ENCODE measurements around the gene MAP2K3.
"Not testable (repeated sequence)": the region's sequence is repeated elsewhere in the genome, so short reads cannot be mapped to it uniquely, and the experiment has no call there.

The MAP2K3 gene

DNA sequence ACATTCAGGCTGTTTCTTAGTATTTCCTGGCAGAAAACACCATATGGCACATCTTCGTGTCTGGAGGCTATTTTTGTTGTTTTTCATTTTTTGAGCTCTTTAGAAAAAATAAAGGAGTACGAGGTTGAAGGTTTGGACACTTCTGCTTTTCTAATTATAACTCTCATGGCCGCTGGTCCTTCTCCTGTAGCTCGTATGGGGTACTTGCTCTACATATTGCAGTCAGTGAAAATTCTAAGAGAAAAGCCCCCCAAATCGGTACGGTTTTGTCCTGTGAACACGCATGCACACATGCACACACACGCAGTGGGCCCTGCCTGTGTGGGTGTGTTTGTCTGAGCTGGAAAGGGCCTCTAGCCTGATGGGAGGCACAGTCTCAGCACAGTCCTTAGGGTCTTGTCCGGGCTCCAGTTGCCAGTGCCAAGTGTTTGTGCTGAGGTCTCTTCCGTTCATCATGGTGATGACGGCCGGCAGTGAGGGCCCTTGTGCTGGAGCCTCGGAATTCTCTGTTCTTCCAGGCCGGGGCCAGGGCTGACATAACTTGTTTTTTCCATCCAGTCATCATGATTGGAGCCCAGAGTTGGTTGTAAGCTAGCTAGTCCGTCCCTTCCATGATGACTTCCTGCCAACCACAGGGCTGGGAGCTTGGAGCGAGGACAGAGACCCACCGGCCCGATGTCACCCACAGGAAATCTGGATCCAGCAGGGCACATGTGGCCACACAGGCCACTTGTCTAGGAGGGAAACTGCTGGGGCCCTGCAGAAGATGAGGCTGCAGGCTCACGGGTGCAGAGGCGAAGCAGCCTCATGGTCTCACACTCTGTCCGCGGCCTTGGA, 26.5 kb downstream of the MAP2K3 start:
- not testable (repeated sequence) for DNase-seq (ENCODE audit: low spot score)

DNA sequence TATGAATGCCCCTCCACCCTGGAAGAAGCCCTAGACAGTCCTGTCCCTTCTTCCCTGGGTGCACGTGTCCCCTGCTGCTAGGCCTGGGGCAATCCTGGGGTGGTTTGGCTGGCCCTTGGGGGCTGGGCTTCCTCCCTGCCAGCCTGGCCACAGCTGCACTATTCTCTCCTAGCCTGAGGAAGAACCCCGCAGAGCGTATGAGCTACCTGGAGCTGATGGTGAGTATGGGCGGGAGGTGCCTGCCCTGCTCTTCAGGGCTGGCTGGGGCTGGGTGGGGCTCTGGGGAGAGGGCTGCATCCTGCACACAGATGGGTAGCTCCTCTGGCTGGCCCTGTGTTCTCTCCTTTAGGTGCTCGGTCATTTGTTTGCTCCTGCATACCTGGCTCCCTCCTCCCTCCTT, 28.8 kb downstream of the MAP2K3 start:
- DNase-seq (ENCODE audit: low spot score): no peak

DNA sequence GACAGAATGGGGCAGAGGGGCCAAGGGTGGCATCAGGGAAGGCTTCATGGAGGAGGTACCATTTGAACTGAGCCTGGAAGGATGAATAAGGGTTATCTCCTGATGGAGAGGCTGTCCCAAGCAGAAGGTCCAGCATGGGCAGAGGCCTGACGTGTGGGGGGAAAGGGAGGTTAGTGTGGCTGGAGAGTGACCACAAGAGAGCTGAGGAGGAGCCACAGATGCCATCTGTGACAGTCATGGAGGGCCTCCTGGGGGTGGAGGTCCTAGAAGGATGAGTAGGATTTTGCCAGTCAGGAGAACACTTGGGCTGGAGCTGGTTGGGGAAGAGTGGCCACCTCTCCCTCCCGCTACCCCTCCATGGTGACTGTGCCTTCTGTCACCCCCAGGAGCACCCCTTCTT, 29.2 kb downstream of the MAP2K3 start:
- DNase-seq (ENCODE audit: low spot score): not testable (repeated sequence)

- DNase-seq (ENCODE audit: low spot score): peak; percentile 44
Observed at GRCh38 chr17:21314261-21314664, 29.8 kb downstream of the MAP2K3 start.

DNA sequence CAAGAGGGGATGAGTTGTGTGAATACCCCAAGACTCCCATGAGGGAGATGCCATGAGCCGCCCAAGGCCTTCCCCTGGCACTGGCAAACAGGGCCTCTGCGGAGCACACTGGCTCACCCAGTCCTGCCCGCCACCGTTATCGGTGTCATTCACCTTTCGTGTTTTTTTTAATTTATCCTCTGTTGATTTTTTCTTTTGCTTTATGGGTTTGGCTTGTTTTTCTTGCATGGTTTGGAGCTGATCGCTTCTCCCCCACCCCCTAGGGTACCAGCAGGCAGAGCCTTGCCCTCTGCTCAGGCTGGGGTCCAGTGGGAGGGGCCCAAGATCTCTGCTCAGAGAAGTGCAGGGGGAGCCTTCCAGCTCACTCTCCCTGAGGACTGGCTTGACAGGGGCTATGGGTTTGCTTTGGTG, 30.2 kb downstream of the MAP2K3 start:
- DNase-seq (ENCODE audit: low spot score): peak; percentile 38

DNA sequence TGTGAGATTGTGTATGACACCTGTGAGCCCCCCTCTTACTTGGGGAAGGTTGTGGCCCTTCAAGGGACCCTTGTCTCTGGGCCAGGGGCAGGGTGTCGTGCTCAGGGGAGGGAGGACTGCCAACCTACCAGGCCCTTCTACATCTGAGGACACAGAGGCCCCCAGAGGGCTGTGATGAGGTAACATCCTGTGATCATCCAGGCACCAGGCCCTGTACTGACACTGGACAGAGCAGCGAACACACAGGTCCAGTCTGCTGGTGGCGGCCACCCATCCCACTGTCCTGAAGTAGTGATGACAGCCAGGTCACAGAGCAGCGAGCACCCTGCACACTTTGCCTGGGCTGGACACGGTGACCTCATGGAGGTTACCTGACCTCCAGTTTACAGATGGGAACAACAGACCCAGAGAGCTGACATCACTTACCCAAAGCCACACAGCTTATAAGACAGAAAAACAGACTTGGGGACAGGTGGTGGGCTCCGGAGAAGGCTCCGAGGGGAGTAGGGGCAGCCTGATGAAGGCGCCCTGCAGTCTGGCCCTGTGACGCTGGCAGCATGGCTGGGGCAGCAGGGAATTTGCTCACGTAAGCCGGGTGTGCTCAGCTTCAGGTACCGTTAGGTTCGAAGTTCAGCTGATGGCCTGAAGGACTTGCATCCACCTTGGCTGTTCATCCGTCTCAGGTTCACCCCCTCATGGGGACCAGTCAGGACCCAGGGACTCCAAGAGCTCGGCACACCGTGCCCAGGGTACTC, 30.9 kb downstream of the MAP2K3 start:
- DNase-seq (ENCODE audit: low spot score): peak; percentile 45

GRCh38 chr17:21316212-21316886, 31.8 kb downstream of the MAP2K3 start:
- DNase-seq (ENCODE audit: low spot score): peak; percentile 45

DNA sequence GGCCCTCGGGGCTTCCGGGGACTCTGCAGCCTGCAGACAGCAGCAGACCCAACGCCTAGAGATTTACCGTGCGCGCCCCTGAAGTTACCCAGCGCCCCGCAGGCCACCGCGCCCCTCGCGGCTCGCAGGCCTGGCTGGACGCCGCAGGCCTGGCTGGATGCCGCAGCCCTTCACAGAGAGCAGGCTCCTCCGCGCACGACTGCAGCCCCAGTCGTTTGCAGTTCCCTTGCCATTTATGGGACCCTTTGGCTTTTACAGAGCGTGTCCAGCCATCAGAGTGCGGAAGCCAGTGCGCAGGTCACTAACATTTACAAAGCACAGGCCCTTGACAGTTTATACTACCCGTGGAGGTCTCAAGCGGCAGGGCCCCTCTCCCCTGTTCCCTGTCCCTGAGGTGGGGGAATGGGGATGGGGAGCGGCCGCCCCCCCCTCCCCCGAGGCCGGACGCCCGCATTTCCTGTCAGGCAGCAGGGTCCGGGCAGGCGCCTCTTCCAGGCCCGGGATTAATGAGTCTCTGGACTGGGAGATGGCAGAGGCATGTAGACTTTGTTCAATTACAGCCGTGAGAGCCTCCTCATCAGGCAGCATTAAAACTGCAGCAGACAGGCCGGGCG, 32.5 kb downstream of the MAP2K3 start:
- DNase-seq (ENCODE audit: low spot score): peak; percentile 68

DNA sequence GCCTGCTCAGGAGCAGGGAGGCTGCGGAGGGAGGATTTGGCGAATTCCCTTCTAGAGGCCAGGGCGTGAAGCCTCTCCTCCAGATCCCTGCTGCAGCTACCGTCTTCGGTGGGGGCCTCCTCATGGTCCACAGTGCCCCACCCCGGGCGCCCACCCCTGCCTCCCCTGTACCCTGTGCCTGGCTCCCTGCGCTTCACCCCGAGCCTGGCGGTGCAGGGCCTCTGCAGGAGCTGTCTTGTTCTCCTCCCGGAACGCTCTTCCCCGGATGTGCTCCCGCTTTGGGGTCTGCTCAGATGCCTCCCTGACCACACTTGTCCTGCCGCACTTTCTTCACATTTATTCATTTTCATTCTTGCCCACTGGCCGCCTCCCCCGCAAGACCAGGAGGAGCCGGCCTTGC, 33.3 kb downstream of the MAP2K3 start:
- DNase-seq (ENCODE audit: low spot score): not testable (repeated sequence)

DNA sequence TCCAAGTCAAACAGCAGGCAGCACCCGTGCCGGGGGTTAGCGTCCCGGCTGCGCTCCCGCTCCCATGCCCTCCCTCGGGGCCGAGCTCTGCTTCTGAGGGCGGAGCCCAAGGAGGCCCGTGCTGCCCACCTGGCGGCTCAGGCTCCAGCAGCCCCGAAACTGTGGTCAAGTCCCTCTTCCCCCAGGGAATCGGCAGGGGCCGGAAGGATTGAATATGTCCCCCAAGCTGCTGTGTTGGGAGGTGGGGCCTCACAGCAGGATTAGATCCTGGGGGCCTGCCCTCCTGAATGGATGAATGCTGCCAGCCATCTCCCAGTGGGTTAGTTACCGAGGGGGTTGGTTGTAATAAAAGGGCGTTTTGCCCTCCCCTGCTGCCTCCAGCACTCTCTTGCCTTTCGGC, 33.9 kb downstream of the MAP2K3 start:
- no peak for DNase-seq (ENCODE audit: low spot score)

DNA sequence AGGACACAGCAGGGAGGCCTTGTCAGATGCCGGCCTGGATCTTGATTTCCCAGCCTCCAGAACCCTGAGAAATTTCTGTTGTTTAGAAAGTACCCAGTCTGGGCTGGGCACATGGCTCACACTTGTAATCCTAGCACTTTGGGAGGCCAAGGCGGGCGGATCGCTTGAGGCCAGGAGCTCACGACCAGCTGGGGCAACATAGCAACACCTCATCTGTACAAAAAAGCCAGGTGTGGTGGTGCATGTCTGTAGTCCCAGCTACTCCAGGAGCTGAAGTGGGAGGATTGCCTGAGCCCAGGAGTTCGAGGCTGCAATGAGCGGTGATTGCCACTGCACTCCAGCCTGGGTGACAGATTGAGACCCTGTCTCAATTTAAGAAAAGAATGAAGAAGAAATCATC, 34.3 kb downstream of the MAP2K3 start:
- peak; percentile 44 for DNase-seq (ENCODE audit: low spot score)

GRCh38 chr17:21319256-21319655, 34.7 kb downstream of the MAP2K3 start:
- not testable (repeated sequence) for DNase-seq (ENCODE audit: low spot score)

GRCh38 chr17:21319686-21320375, 35.3 kb downstream of the MAP2K3 start:
- peak; percentile 47 for DNase-seq (ENCODE audit: low spot score)

GRCh38 chr17:21320430-21320829, 35.9 kb downstream of the MAP2K3 start:
- DNase-seq (ENCODE audit: low spot score): not testable (repeated sequence)

DNA sequence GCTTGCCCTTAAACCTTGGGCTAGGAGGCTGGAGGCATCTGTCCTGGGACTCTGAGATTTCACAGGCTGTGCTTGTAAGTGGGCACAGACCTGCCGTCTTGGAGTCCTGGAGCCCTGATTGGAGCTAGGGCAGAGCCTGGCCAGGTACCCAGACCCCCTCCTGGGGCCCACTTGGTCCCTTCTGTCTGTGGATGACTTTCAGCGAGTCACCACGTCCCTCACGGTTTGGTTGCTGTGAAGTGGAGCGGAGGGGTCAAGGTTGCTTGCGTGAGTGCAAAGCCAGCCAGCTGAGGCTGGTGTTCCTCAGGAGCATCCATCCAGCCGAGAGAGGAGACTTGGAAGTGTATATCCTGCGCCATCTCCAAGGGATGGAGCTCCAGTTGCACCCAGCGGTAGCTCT, 36.5 kb downstream of the MAP2K3 start:
- not testable (repeated sequence) for DNase-seq (ENCODE audit: low spot score)

DNA sequence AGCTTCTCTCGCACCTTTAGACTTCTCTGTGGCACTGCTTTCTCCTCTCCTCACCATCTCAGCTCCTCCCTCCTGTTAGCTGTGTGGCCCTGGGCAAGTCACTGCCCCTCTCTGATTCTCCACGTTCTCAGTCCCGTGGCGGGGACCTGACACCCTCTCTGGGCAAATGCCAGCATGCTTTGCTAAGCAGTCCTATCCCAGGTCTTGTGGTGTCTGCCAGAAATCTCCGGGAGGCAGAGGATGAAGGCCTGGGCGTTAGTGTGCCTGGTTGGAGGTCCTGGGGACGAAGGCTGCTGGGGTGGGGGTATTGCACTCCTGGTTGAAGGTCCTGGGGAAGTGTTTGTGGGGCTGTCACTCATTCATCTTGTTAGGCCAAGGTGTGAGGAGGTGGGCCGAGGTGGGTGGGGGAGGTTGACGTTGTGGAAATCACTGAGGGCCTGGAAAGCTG, 37.3 kb downstream of the MAP2K3 start:
- DNase-seq (ENCODE audit: low spot score): not testable (repeated sequence)

DNA sequence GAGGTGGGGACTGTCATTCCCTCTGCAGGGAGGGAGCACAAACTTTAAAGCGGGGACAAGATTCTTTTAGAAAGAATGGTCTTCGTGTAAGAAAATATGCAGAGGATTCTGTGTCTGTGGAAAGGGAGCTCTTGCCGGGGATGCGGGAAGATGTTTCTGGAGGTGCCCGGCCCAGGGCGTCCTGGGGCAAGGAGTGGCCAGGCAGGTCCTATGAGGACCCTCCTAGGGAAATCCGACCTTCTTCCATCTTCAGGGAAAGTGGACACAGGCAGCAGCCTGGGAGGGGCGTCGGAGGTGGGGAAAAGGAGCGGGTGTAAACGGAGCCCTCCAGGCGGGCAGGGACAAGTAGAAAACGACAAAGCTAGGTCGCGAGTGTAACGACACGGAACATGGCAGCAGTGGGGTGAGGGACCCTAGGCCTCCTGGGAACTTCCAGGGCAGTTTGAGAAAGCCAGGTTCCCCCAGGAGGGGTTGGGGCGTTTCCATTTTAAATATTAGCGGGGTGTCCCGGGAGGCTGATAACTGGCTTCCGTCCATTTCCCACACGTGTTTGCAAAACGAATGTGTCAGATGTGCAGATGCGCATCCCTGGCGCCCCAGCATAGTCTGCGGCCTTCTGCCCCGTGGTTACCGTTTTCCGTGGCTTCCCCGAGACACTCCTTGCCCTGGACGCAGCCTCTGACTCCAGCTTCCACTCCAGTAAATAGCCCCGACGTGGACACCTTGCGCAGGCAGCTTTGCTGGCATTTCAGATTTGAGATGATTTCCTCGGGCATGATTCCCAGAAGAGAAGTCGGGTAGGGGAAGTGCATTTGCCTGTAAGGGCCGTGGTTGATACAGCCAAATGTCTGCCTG, 39.0 kb downstream of the MAP2K3 start:
- peak; percentile 51 for DNase-seq (ENCODE audit: low spot score)

DNA sequence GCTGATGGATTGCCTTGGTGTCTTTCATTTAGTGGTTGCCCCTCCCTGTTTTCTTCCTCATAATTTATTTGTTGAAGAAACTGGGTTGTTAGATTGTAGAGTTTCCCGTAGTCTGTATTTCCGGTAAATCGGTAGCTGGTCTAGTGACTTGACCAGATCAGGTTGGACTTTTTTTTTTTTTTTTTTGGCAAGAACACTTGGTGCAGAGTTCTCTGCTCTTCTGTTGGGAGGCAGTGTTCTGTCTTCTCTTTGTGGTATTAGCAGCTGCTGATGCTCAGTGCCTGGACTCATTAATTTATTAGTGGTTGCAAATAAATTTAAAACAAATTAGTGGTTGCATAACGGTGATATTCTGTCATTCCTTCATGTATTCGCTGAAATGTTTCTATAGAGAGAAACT, 40.2 kb downstream of the MAP2K3 start:
- not testable (repeated sequence) for DNase-seq (ENCODE audit: low spot score)

DNA sequence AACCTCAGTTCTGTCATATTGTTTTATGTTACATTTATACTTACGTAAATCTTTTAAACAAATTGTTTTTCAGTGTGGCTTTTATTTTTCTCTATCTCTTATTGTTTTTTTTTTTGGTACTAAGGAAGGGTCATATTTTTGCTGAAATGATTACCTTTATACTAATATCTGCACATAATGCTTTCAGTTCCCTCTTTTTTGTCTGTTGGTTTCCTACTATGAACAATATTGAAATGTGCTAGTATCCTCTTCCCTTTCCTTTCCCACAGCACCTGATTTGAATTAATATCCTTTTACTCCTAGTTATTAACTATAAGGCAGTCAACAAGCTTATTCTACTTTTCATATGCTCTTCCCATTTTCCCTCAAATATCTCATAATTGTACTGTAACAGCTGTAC, 43.4 kb downstream of the MAP2K3 start:
- not testable (repeated sequence) for DNase-seq (ENCODE audit: low spot score)

DNA sequence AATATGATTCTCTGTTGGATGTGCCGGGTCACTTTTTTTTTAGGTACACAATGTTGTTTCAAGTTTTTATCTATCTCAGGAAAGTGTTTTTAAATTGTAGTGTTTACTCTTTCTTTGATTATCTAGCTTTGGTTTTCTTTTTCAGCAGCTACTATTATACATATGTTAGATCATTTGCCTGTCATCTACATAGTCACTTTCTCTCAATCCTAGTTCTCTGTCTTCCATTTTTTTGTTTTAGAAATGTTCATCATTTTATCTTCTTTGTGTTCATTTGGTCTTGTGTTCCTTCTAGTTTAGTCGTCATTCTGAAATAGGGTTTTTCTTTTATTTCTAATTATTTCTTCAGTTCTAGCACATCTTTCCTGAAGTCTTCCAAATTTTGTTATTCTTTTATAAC, 44.3 kb downstream of the MAP2K3 start:
- DNase-seq (ENCODE audit: low spot score): not testable (repeated sequence)
